GM12891 (cell line): ENCODE results near the gene BANK1.
"Not testable (repeated sequence)": the region's sequence is repeated elsewhere in the genome, so short reads cannot be mapped to it uniquely, and the experiment has no call there.

Source experiments
- DNase-seq: peaks from one replicate; pipeline ENCODE4 v3.0.0; 2011; ENCODE audit warnings: low spot score; ENCODE audit not compliant: insufficient read length
- FAIRE-seq: peaks from 2 replicates; lab custom pipeline; 2011; peaks lifted over from hg19 to GRCh38; lab: Jason Lieb, UNC
- PAX5 ChIP-seq: IDR thresholded peaks from 2 replicates; pipeline ENCODE4 v1.6.1; 2011; ENCODE audit warnings: low read length, moderate library complexity, mild to moderate bottlenecking; ENCODE audit not compliant: insufficient read depth, severe bottlenecking
- POLR2A ChIP-seq: IDR thresholded peaks from 2 replicates; pipeline ENCODE4 v1.6.1; 2011; ENCODE audit warnings: low read depth, low read length, control low read depth
- POLR2AphosphoS5 ChIP-seq: IDR thresholded peaks from 2 replicates; pipeline ENCODE4 v1.6.1; 2011; ENCODE audit warnings: low read depth, low read length, control low read depth
- POU2F2 ChIP-seq: IDR thresholded peaks from 2 replicates; pipeline ENCODE4 v1.6.1; 2011; ENCODE audit warnings: low read depth, mild to moderate bottlenecking, control low read depth, low read length, moderate library complexity
- SPI1 ChIP-seq: IDR thresholded peaks from 2 replicates; pipeline ENCODE4 v1.6.1; 2011; ENCODE audit warnings: low read depth, low read length, control low read depth
- TAF1 ChIP-seq: IDR thresholded peaks from 2 replicates; pipeline ENCODE4 v1.6.1; 2011; ENCODE audit warnings: low read depth, low read length, control low read depth

BANK1 gene

GRCh38 chr4:101865501-101866062 lies 75.1 kb downstream of the BANK1 start:
- no peak for FAIRE-seq
- TF ChIP-seq POLR2A: no peak
- no peak for TF ChIP-seq PAX5
- TF ChIP-seq POU2F2: no peak
- TF ChIP-seq TAF1: no peak
- TF ChIP-seq POLR2AphosphoS5: no peak
- no peak for TF ChIP-seq SPI1
- DNase-seq: no peak

- FAIRE-seq: no peak
- TF ChIP-seq TAF1: no peak
- no peak for DNase-seq
Measured at GRCh38 chr4:101870874-101871273, 80.3 kb downstream of the BANK1 start.

GRCh38 chr4:101871962-101872676 lies 81.6 kb downstream of the BANK1 start:
- TF ChIP-seq POLR2A (no peak), SPI1 (no peak), TAF1 (no peak), PAX5 (no peak), POU2F2 (no peak), POLR2AphosphoS5 (no peak)
- DNase-seq (no peak), FAIRE-seq (no peak)

- TF ChIP-seq POLR2A (no peak), TAF1 (no peak)
- FAIRE-seq (no peak), DNase-seq (no peak)
Measured at GRCh38 chr4:101885574-101885973, 95.0 kb downstream of the BANK1 start.

GRCh38 chr4:101886826-101887225 lies 96.3 kb downstream of the BANK1 start:
- no peak for TF ChIP-seq TAF1
- TF ChIP-seq POU2F2: no peak
- TF ChIP-seq SPI1: no peak
- no peak for TF ChIP-seq POLR2A
- no peak for TF ChIP-seq POLR2AphosphoS5
- no peak for TF ChIP-seq PAX5
- DNase-seq (no peak), FAIRE-seq (no peak)

GRCh38 chr4:101888472-101888871 lies 97.9 kb downstream of the BANK1 start:
- DNase-seq (no peak), FAIRE-seq (no peak)
- TF ChIP-seq TAF1: no peak

- not testable (repeated sequence) for DNase-seq, FAIRE-seq
Measured at GRCh38 chr4:101905527-101905926, 115.0 kb downstream of the BANK1 start.

GRCh38 chr4:101910786-101911373 lies 120.3 kb downstream of the BANK1 start:
- TF ChIP-seq POU2F2 (no peak), TAF1 (no peak), SPI1 (no peak), POLR2AphosphoS5 (no peak), PAX5 (no peak), POLR2A (no peak)
- peak; percentile 26 for FAIRE-seq
- DNase-seq: no peak

GRCh38 chr4:101911616-101912015 lies 121.1 kb downstream of the BANK1 start:
- no peak for FAIRE-seq

GRCh38 chr4:101914761-101915160 lies 124.2 kb downstream of the BANK1 start:
- FAIRE-seq (no peak), DNase-seq (no peak)
- TF ChIP-seq SPI1 (no peak), PAX5 (no peak), TAF1 (no peak), POU2F2 (no peak), POLR2AphosphoS5 (no peak), POLR2A (no peak)

More at GRCh38 chr4:101911616-101912015, 121.1 kb downstream of the BANK1 start:
- TF ChIP-seq POU2F2: no peak
- TF ChIP-seq TAF1: no peak
- no peak for TF ChIP-seq POLR2A
- TF ChIP-seq PAX5: no peak
- no peak for TF ChIP-seq SPI1
- no peak for TF ChIP-seq POLR2AphosphoS5
- DNase-seq: no peak
